Brain microvascular endothelial cell (primary cell): Measurements from ENCODE around the gene SETD5.

Source experiments
- DNase-seq: peaks from one replicate; pipeline ENCODE4 v3.0.0-alpha.2; 2020
- H3K27ac ChIP-seq: fragments of 250-450 bp; sonication (Bioruptor Pico); 2 replicates; pipeline ENCODE4 v1.5.1; 2020; ENCODE audit warnings: mild to moderate bottlenecking, moderate library complexity
- H3K27me3 ChIP-seq: fragments of 250-450 bp; sonication (Bioruptor Pico); replicated peaks from 2 replicates; pipeline ENCODE4 v1.5.1; 2020; ENCODE audit warnings: mild to moderate bottlenecking
- H3K36me3 ChIP-seq: fragments of 250-450 bp; sonication (Bioruptor Pico); replicated peaks from 2 replicates; pipeline ENCODE4 v1.5.1; 2020; ENCODE audit warnings: mild to moderate bottlenecking
- H3K4me3 ChIP-seq: 2 replicates; pipeline ENCODE4 v1.5.1; 2011; ENCODE audit warnings: low read depth, mild to moderate bottlenecking, control low read depth, low read length, moderate library complexity
- in situ Hi-C: cut with HindIII; loops from 2 replicates; pipeline ENCODE4 v1.10.0; 2017; ENCODE audit warnings: low sequenced_read_pairs, low pct_ligation_motif_present
- TF ChIP-seq, protein P1 (sequence below): IDR thresholded peaks from 2 replicates; pipeline ENCODE4 v1.5.1; 2011; ENCODE audit warnings: low read depth, mild to moderate bottlenecking, moderate library complexity, low read length, control low read depth, inconsistent platforms; ENCODE audit errors: missing control alignments

Gene SETD5

DNA sequence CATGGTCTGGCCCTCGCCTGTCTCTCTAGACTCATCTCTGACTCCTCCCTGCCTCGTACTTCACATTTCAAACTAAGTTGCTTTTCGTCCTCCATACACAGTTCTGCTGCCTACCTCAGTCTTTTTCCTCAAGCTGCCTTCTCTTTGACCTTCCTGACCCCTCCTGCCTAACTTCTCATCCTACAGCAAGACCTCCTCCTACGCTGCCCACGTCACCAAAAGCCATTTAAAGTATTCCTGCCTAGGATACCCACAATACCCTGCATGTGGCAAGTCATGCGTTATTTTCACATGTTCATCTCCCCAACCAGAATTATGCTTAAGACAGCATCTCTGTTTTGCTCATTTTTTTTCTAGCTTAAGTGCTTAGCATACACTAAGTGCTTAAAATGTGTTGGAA lies 99.5 kb downstream of the SETD5 start:
- no peaks in the 10 kb centered on the region for H3K36me3 ChIP-seq

DNA sequence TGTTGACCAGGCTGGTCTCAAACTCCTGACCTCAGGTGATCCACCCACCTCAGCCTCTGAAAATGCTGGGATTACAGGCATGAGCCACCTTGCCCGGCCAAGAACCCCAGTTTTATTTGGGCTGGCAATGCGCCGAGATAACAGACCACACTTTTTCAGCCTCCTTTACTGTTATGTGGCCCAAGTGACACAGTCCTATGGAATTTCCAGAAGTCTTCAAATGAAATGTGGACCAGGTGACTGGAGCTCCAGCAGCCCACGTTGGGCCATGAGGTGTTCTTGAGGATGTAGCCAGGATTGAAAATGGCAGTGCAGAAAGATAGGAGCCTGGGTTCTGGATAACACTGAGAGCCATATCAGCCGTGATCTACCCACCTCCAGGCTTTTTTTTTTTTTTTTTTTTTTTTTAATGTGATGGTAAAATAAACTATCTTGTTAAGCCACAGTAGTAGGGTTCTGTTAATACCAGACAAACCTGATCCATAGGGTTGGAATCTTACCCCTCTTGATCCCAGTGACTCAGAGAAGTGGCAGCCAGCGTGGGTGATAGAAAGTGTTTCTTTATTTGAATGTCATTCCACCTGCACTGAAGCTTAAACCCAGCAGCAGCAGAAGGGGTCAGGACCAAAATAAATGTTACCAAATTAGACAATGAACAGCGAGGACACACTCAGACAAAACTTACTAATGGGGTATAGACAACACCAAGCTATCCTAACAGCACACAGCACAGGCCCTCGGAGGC lies 100.6 kb downstream of the SETD5 start:
- in situ Hi-C loops, result no loop called here
- TF ChIP-seq, protein P1, sequence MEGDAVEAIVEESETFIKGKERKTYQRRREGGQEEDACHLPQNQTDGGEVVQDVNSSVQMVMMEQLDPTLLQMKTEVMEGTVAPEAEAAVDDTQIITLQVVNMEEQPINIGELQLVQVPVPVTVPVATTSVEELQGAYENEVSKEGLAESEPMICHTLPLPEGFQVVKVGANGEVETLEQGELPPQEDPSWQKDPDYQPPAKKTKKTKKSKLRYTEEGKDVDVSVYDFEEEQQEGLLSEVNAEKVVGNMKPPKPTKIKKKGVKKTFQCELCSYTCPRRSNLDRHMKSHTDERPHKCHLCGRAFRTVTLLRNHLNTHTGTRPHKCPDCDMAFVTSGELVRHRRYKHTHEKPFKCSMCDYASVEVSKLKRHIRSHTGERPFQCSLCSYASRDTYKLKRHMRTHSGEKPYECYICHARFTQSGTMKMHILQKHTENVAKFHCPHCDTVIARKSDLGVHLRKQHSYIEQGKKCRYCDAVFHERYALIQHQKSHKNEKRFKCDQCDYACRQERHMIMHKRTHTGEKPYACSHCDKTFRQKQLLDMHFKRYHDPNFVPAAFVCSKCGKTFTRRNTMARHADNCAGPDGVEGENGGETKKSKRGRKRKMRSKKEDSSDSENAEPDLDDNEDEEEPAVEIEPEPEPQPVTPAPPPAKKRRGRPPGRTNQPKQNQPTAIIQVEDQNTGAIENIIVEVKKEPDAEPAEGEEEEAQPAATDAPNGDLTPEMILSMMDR, result no peak
- Histone ChIP-seq H3K27me3 (peaks cover 6% of the 10 kb centered on the region), H3K36me3 (no peaks in the 10 kb centered on the region), H3K4me3 (no peak overlapping the region), H3K27ac (no peak overlapping the region)
- peak; percentile 9 for DNase-seq

More for the DNA sequence above, 99.5 kb downstream of the SETD5 start:
- H3K27me3 ChIP-seq, result peaks cover 6% of the 10 kb centered on the region
- DNase-seq, result no peak
- H3K27ac ChIP-seq, result no peak overlapping the region
- in situ Hi-C loops, result no loop called here
- H3K4me3 ChIP-seq, result no peak overlapping the region
- TF ChIP-seq, protein P1, result no peak

DNA sequence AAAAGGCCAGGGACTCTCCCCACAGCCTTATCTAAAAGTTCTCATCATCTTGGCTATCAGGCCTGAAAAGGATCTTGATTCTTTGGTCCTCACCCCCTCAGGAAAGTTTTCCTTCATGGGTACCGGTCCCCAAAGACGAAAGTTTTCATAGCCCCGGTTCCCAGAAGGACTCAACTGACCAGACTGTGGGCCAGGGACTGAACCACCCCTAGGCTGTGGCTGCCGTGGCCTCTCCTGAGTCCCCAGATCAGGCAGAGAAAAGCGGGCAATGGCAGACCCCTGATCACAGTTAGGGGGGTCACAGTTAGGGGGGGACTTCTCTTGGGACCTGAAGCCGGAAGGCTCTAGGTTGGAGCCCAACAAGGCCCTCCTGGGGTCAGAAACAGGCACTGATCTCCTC lies 101.4 kb downstream of the SETD5 start:
- no peak for DNase-seq
- TF ChIP-seq, protein P1, result no peak
- in situ Hi-C loops, result no loop called here
- H3K27ac ChIP-seq, result no peak overlapping the region
- H3K36me3 ChIP-seq, result no peaks in the 10 kb centered on the region
- peaks cover 6% of the 10 kb centered on the region for H3K27me3 ChIP-seq
- H3K4me3 ChIP-seq, result no peak overlapping the region

DNA sequence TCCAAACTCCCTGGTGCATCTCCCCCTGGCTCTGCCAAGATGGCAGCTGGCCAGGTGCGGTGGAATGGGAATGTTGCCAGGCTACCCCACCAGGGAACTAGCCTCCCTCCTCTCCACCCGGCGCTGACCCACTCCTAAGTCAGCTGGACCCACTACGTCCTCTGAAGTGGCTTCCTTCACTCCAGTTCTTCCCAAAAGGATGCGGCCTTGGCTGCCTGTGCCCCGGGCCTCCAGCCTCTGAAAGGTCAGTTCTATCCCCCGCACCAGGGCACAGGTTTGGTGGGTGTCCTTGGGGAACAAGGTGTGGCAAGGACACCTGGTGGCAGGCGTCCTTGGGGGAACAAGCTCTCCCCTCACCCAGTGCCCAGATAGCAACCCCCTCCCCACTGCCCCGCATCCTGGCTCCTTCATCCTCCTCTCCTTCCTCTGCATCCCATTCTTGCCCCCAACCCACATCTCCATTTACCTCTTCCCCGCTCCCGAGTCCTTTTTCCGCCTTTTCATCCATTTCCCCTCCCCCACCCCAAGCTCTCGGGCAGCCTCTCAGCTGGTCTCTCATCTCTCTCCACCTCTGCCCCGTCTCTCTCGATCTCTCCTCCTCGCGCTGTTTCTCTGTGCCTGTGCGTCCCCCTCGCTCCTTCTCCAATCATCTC lies 102.2 kb downstream of the SETD5 start:
- in situ Hi-C loops, result no loop called here
- Histone ChIP-seq H3K36me3 (no peaks in the 10 kb centered on the region), H3K4me3 (no peak overlapping the region), H3K27me3 (peaks cover 6% of the 10 kb centered on the region), H3K27ac (no peak overlapping the region)
- DNase-seq, result no peak
- TF ChIP-seq, protein P1, result no peak

DNA sequence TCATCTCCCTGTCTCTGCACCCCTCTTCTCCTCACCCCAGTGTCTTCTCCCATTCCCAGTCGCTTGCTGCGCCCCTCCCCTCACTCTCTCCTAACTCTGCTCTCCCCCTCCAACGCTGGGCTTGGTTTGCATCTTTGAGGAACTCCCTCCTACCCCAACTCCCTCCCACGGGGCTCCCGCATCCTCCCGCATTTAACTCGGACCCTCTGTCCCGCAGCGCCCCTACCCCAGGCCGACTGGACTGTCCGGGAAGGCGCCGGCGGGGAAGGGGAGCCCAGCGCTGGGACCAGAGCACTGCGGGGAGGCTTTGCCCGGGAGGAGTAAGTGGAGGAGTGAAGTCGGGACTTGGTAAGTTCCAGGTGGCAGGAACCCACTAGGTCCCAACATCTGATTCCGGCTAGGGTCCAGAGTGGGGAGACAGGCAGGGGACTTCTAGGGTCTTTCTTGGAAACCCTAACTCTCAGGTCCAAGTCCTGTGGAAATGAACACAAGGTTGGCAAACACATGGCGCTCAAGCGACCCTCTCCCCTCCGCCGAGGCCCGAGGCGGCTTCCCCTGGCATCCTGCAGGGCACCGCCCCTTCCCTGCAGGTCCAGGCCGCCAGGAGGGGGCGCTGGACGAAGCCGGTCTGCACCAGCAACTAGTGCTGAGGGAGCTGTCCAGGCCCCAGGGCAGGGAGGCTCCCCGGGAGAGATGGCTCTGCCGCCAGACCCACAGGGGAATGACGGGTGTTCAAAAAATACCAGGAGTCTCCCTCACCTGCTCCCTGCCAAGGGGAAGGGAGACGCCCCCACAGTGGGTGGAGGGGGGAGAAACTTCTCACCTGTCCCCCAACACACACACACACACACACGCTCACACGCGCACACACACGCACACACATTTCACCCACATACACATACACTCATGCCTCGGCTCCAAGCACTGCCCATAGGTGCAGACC lies 103.0 kb downstream of the SETD5 start:
- H3K27me3 ChIP-seq, result peaks cover 6% of the 10 kb centered on the region
- in situ Hi-C loops, result no loop called here
- TF ChIP-seq, protein P1, result peak; percentile 95
- no peaks in the 10 kb centered on the region for H3K36me3 ChIP-seq
- no peak overlapping the region for H3K4me3 ChIP-seq
- DNase-seq, result peak; percentile 61
- no peak overlapping the region for H3K27ac ChIP-seq
